HEK293 (cell line): Measurements from ENCODE around the gene DCAF10.

ENCODE experiments used
- CTCF ChIA-PET: fragments of 350-600 bp; formaldehyde crosslinking; extraction: SDS; loops from one replicate; lab custom pipeline; 2021; ENCODE audit warnings: antibody characterized with exemption; lab: Yijun Ruan, JAX
- POLR2A ChIA-PET: fragments of 300-600 bp; formaldehyde crosslinking; extraction: SDS; loops from one replicate; lab custom pipeline; 2020; ENCODE audit warnings: antibody characterized with exemption, inconsistent platforms; lab: Yijun Ruan, JAX
- H3K27ac ChIP-seq: fragments of 200-500 bp; sonication (Bioruptor generic); 2 replicates; pipeline ENCODE4 v1.5.1; 2014; ENCODE audit warnings: low read depth, low read length, control low read depth, inconsistent platforms; ENCODE audit errors: extremely low read depth
- H3K36me3 ChIP-seq, 2 experiments: fragments of 200-500 bp in 1 of 2; sonication (Bioruptor generic) in 1 of 2; 1 replicate in 1 of 2; 2 replicates in 1 of 2; pipeline ENCODE4 v1.5.1; 2014 to 2017; ENCODE audit warnings: inconsistent platforms in 2 of 2, low read length in 2 of 2; ENCODE audit not compliant: control insufficient read depth in 2 of 2, insufficient read depth in 1 of 2
- H3K4me1 ChIP-seq: fragments of 200-500 bp; sonication (Bioruptor generic); 2 replicates; pipeline ENCODE4 v1.5.1; 2014; ENCODE audit warnings: mild to moderate bottlenecking, low read length, inconsistent platforms; ENCODE audit not compliant: control insufficient read depth, insufficient read depth
- H3K4me3 ChIP-seq: 2 replicates; pipeline ENCODE4 v1.5.1; 2011; ENCODE audit warnings: low read depth, mild to moderate bottlenecking, control low read depth, low read length, moderate library complexity
- H3K9me3 ChIP-seq: fragments of 200-500 bp; sonication (Bioruptor generic); 2 replicates; pipeline ENCODE4 v1.5.1; 2014; ENCODE audit warnings: low read depth, low read length, inconsistent platforms; ENCODE audit not compliant: control insufficient read depth, insufficient read depth
- BCL11B ChIP-seq: fragments of 450-650 bp; formaldehyde crosslinking; IDR thresholded peaks from 2 replicates; pipeline ENCODE4 v1.5.1; 2016; ENCODE audit warnings: low read depth, missing biosample characterization, missing genetic modification characterization
- GFI1B ChIP-seq: fragments of 450-650 bp; formaldehyde crosslinking; IDR thresholded peaks from 2 replicates; pipeline ENCODE4 v1.5.1; 2016; ENCODE audit warnings: missing biosample characterization, missing genetic modification characterization
- GLI2 ChIP-seq: fragments of 450-650 bp; formaldehyde crosslinking; IDR thresholded peaks from 2 replicates; pipeline ENCODE4; 2017; ENCODE audit warnings: missing biosample characterization, missing genetic modification characterization, low read depth, borderline replicate concordance
- MZF1 ChIP-seq: fragments of 450-650 bp; formaldehyde crosslinking; IDR thresholded peaks from 2 replicates; pipeline ENCODE4 v1.5.1; 2017; ENCODE audit warnings: missing biosample characterization, missing genetic modification characterization, borderline replicate concordance
- SCRT1 ChIP-seq: fragments of 450-650 bp; formaldehyde crosslinking; IDR thresholded peaks from 2 replicates; pipeline ENCODE4 v1.5.1; 2016; ENCODE audit warnings: missing biosample characterization, missing genetic modification characterization, borderline replicate concordance
- SCRT2 ChIP-seq: fragments of 450-650 bp; formaldehyde crosslinking; IDR thresholded peaks from 2 replicates; pipeline ENCODE4 v1.5.1; 2016; ENCODE audit warnings: missing biosample characterization, missing genetic modification characterization
- SETDB1 ChIP-seq: IDR thresholded peaks from one replicate; pipeline ENCODE4 v1.6.1; 2017; ENCODE audit warnings: mild to moderate bottlenecking, low read length, moderate library complexity, mixed read lengths; ENCODE audit not compliant: insufficient read length
- SP3 ChIP-seq: fragments of 450-650 bp; formaldehyde crosslinking; IDR thresholded peaks from 2 replicates; pipeline ENCODE4 v1.5.1; 2016; ENCODE audit warnings: missing biosample characterization, missing genetic modification characterization
- ZBTB8A ChIP-seq: fragments of 450-650 bp; formaldehyde crosslinking; IDR thresholded peaks from 2 replicates; pipeline ENCODE4 v1.5.1; 2016; ENCODE audit warnings: missing biosample characterization, missing genetic modification characterization
- ZFP3 ChIP-seq: fragments of 450-650 bp; formaldehyde crosslinking; IDR thresholded peaks from 2 replicates; pipeline ENCODE4 v1.5.1; 2016; ENCODE audit warnings: low read depth, missing biosample characterization, missing genetic modification characterization
- ZFP69B ChIP-seq: fragments of 450-650 bp; formaldehyde crosslinking; IDR thresholded peaks from 2 replicates; pipeline ENCODE4 v1.5.1; 2016; ENCODE audit warnings: missing biosample characterization, missing genetic modification characterization
- ZNF16 ChIP-seq: fragments of 450-650 bp; formaldehyde crosslinking; IDR thresholded peaks from 2 replicates; pipeline ENCODE4 v1.5.1; 2016; ENCODE audit warnings: low read depth, missing biosample characterization, missing genetic modification characterization
- ZNF202 ChIP-seq: fragments of 450-650 bp; formaldehyde crosslinking; IDR thresholded peaks from 2 replicates; pipeline ENCODE4 v1.5.1; 2016; ENCODE audit warnings: missing biosample characterization, missing genetic modification characterization, borderline replicate concordance
- ZNF248 ChIP-seq: fragments of 450-650 bp; formaldehyde crosslinking; IDR thresholded peaks from 2 replicates; pipeline ENCODE4 v1.5.1; 2017; ENCODE audit warnings: missing biosample characterization, missing genetic modification characterization
- ZNF311 ChIP-seq: fragments of 450-650 bp; formaldehyde crosslinking; IDR thresholded peaks from 2 replicates; pipeline ENCODE4 v1.5.1; 2017; ENCODE audit warnings: missing biosample characterization, missing genetic modification characterization, borderline replicate concordance
- ZNF350 ChIP-seq: fragments of 450-650 bp; formaldehyde crosslinking; IDR thresholded peaks from 2 replicates; pipeline ENCODE4 v1.5.0; 2017; ENCODE audit warnings: missing biosample characterization, mild to moderate bottlenecking, missing genetic modification characterization
- ZNF404 ChIP-seq: fragments of 450-650 bp; formaldehyde crosslinking; IDR thresholded peaks from 2 replicates; pipeline ENCODE4 v1.5.1; 2017; ENCODE audit warnings: missing biosample characterization, missing genetic modification characterization
- ZNF473 ChIP-seq: fragments of 450-650 bp; formaldehyde crosslinking; IDR thresholded peaks from 2 replicates; pipeline ENCODE4 v1.5.1; 2017; ENCODE audit warnings: missing biosample characterization, missing genetic modification characterization
- ZNF514 ChIP-seq: fragments of 450-650 bp; formaldehyde crosslinking; IDR thresholded peaks from 2 replicates; pipeline ENCODE4 v1.5.1; 2016; ENCODE audit warnings: missing biosample characterization, missing genetic modification characterization
- ZNF530 ChIP-seq: fragments of 450-650 bp; formaldehyde crosslinking; IDR thresholded peaks from 2 replicates; pipeline ENCODE4 v1.5.1; 2016; ENCODE audit warnings: low read depth, missing biosample characterization, missing genetic modification characterization
- ZNF544 ChIP-seq: fragments of 450-650 bp; formaldehyde crosslinking; IDR thresholded peaks from 2 replicates; pipeline ENCODE4 v1.5.0; 2017; ENCODE audit warnings: missing biosample characterization, missing genetic modification characterization
- ZNF555 ChIP-seq: fragments of 450-650 bp; formaldehyde crosslinking; conservative IDR thresholded peaks from 2 replicates; pipeline ENCODE4 v1.5.1; 2017; ENCODE audit warnings: missing biosample characterization, mild to moderate bottlenecking, missing genetic modification characterization, inconsistent platforms
- ZNF658 ChIP-seq: fragments of 450-650 bp; formaldehyde crosslinking; IDR thresholded peaks from 2 replicates; pipeline ENCODE4; 2016; ENCODE audit warnings: missing biosample characterization, missing genetic modification characterization
- ZNF76 ChIP-seq: fragments of 450-650 bp; formaldehyde crosslinking; IDR thresholded peaks from 2 replicates; pipeline ENCODE4; 2016; ENCODE audit warnings: low read depth, missing biosample characterization, missing genetic modification characterization, borderline replicate concordance
- ZNF785 ChIP-seq: fragments of 450-650 bp; formaldehyde crosslinking; IDR thresholded peaks from 2 replicates; pipeline ENCODE4 v1.5.1; 2016; ENCODE audit warnings: missing biosample characterization, missing genetic modification characterization
- ZNF830 ChIP-seq: fragments of 450-650 bp; IDR thresholded peaks from 2 replicates; pipeline ENCODE4 v1.5.0; 2018; ENCODE audit warnings: missing biosample characterization, missing genetic modification characterization, low read depth, mild to moderate bottlenecking, moderate library complexity
- TF ChIP-seq, protein P1 (sequence below): fragments of 450-650 bp; formaldehyde crosslinking; IDR thresholded peaks from 2 replicates; pipeline ENCODE4 v1.5.1; 2017; ENCODE audit warnings: missing biosample characterization, missing genetic modification characterization
- TF ChIP-seq, protein P2 (sequence below): fragments of 450-650 bp; formaldehyde crosslinking; IDR thresholded peaks from 2 replicates; pipeline ENCODE4 v1.5.1; 2016; ENCODE audit warnings: missing biosample characterization, missing genetic modification characterization
- TF ChIP-seq, protein P3 (sequence below): sonication (generic); formaldehyde crosslinking; IDR thresholded peaks from 2 replicates; pipeline ENCODE4 v1.8.1; 2022; ENCODE audit warnings: mild to moderate bottlenecking, moderate library complexity, missing genetic modification reagents

The DCAF10 gene

DNA sequence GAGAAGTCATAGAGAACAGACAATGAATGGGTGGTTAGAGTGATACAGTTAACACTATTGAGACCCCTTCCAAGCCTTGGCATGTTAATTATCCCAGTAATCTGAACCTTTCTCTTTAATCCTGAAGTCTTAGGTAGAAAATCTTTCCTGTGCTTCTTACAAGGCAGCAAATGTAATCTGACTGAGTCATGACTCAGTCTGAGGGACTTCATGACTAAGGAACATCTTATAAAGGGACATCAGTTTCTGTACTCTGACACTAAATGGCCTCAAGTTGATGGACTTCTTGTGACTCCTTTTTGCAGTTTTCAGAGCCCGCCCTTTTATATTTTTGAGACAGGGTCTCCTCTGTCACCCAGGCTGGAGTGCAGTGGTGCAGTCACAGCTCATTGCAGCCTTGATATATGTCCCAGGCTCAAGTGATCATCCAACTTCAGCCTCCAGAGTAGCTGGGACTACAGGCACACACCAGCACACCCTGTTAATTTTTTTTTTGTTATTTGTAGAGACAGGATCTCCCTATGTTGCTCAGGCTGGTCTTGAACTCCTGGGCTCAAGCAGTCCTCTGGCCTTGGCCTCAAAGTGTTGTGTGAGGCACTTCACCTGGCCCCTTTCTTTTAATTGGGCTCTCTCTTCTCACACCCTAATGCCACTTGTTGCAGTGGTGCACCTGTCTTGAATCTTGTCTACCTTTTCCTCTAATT lies 25.2 kb upstream of the DCAF10 start:
- Histone ChIP-seq H3K9me3 (no peaks in the 10 kb centered on the region), H3K4me1 (no peaks in the 10 kb centered on the region), H3K27ac (no peak overlapping the region), H3K36me3 (peaks cover 27 to 92% of the 10 kb centered on the region in 2 experiments), H3K4me3 (no peak overlapping the region)
- TF ChIP-seq ZNF350 (tag by site-specific recombination) (no peak), GFI1B (tag by site-specific recombination) (no peak), SCRT2 (tag by site-specific recombination) (peak; percentile 62)
- CTCF ChIA-PET = no interaction called here
- POLR2A ChIA-PET = interaction anchor here (1.6 to 1.7 kb wide), 2 partner anchors 10 to 12 kb away, joined by 7 to 9 read pairs; partner anchors contain the start of gene EXOSC3

DNA sequence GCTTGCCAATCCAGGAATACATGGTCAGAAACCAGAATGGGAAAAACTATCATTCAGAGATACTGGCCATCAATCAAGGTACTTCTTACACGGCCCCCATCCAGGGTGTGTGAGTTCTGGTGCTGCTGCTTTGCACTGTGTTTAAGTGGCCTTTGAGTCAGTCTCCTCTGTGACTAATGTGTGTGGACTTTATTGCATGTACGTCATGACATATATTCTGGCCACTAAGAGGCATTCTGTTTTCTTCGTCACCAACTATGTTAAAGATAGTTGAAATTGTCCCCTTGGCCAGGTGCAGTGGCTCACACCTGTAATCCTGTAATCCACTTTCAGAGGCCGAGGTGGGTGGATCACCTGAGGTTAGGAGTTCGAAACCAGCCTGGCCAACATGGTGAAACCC lies 24.3 kb upstream of the DCAF10 start:
- TF ChIP-seq SP3 (tag by site-specific recombination) (no peak), ZNF658 (tag by site-specific recombination) (no peak), SCRT1 (tag by site-specific recombination) (no peak), ZNF202 (no peak), ZFP3 (tag by site-specific recombination) (no peak), ZNF514 (tag by site-specific recombination) (no peak), ZNF785 (tag by site-specific recombination) (no peak), ZNF404 (tag by site-specific recombination) (no peak), ZNF248 (tag by site-specific recombination) (no peak), SETDB1 (no peak), BCL11B (tag by site-specific recombination) (no peak), ZNF16 (tag by site-specific recombination) (no peak), ZFP69B (no peak), ZNF473 (tag by site-specific recombination) (no peak), ZBTB8A (tag by site-specific recombination) (no peak), ZNF555 (tag by site-specific recombination) (no peak), ZNF311 (no peak)
- TF ChIP-seq, protein P1, sequence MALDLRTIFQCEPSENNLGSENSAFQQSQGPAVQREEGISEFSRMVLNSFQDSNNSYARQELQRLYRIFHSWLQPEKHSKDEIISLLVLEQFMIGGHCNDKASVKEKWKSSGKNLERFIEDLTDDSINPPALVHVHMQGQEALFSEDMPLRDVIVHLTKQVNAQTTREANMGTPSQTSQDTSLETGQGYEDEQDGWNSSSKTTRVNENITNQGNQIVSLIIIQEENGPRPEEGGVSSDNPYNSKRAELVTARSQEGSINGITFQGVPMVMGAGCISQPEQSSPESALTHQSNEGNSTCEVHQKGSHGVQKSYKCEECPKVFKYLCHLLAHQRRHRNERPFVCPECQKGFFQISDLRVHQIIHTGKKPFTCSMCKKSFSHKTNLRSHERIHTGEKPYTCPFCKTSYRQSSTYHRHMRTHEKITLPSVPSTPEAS = no peak
- no peak overlapping the region for H3K27ac ChIP-seq
- ChIA-PET CTCF (no interaction called here), POLR2A (interaction anchor here (0.6 to 1.6 kb wide), 2 partner anchors 9 to 100 kb away, joined by 3 to 7 read pairs; partner anchors contain the start of gene EXOSC3)
- no peak overlapping the region for H3K4me3 ChIP-seq
- H3K9me3 ChIP-seq = no peaks in the 10 kb centered on the region
- H3K4me1 ChIP-seq = no peaks in the 10 kb centered on the region
- peaks cover 32 to 93% of the 10 kb centered on the region in 2 experiments for H3K36me3 ChIP-seq

DNA sequence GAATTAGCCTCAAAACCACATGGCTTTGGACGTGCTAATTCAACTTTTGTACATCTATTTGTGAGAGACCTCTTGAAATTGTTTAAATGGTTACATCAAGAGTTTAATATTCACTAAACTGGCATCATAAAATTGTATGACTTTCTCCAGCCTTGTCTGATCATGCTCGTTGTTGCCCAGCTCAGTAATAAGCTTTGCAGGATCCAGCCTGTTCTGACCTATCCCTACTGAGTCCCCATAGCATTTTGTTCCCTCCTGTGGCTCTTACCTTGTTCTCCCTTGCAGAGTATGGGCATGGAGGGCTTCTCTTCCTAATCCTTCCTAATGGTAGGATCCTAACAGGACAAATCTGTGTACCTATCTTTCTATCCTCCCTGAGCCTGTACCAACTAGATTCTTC lies 22.1 kb upstream of the DCAF10 start:
- H3K4me3 ChIP-seq = no peak overlapping the region
- CTCF ChIA-PET = interaction anchor here (0.6 to 1.3 kb wide), 3 partner anchors 10 to 1387 kb away, joined by 3 to 5 read pairs (median 3); no protein-coding TSS in a partner anchor
- no peaks in the 10 kb centered on the region for H3K9me3 ChIP-seq
- POLR2A ChIA-PET = interaction anchor here (0.7 kb wide), 1 partner anchor 56 kb away, joined by 4 read pairs; no protein-coding TSS in a partner anchor
- H3K27ac ChIP-seq = no peak overlapping the region
- H3K4me1 ChIP-seq = no peaks in the 10 kb centered on the region
- H3K36me3 ChIP-seq = peaks cover 31 to 94% of the 10 kb centered on the region in 2 experiments
- no peak for TF ChIP-seq ZNF530 (tag by site-specific recombination)
- no peak for TF ChIP-seq ZNF76 (tag by site-specific recombination)
- TF ChIP-seq ZNF830 (tag by site-specific recombination) = no peak
- TF ChIP-seq ZNF544 (tag by site-specific recombination) = no peak
- TF ChIP-seq, protein P2, sequence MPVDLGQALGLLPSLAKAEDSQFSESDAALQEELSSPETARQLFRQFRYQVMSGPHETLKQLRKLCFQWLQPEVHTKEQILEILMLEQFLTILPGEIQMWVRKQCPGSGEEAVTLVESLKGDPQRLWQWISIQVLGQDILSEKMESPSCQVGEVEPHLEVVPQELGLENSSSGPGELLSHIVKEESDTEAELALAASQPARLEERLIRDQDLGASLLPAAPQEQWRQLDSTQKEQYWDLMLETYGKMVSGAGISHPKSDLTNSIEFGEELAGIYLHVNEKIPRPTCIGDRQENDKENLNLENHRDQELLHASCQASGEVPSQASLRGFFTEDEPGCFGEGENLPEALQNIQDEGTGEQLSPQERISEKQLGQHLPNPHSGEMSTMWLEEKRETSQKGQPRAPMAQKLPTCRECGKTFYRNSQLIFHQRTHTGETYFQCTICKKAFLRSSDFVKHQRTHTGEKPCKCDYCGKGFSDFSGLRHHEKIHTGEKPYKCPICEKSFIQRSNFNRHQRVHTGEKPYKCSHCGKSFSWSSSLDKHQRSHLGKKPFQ (tag by site-specific recombination) = no peak
- TF ChIP-seq, protein P3, sequence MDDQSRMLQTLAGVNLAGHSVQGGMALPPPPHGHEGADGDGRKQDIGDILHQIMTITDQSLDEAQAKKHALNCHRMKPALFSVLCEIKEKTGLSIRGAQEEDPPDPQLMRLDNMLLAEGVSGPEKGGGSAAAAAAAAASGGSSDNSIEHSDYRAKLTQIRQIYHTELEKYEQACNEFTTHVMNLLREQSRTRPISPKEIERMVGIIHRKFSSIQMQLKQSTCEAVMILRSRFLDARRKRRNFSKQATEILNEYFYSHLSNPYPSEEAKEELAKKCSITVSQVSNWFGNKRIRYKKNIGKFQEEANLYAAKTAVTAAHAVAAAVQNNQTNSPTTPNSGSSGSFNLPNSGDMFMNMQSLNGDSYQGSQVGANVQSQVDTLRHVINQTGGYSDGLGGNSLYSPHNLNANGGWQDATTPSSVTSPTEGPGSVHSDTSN (CRISPR knock-in tag) = no peak
- no peak for TF ChIP-seq MZF1 (tag by site-specific recombination)
- TF ChIP-seq GLI2 (tag by site-specific recombination) = no peak
